ENCODE data around the gene SYT1.

DNA sequence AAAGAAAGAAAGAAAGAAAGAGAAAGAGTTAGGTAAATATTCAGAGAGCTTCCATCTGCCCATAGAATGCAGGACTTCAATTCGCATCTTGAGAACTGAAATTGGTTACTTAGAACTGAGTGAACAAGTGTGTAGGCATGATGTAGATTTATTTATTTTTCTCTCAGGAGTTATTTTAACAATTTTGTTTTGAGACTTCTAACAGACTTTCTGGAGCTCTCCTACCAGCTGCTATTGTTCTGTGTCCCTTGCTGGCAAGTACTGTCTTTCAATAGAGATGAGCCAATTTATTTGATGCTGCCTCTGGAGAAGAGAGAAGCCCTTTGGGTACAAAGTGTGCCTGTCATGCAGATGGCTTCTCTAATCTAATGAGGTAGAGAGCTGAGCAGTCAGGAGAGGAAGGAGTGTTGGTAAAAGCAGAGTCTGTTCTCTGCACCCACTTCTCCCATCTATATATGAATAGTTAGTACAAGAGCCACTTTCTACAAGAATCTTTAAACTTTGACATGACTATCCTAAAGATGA is 67.0 kb downstream of the SYT1 start:
- TF ChIP-seq, protein P1, sequence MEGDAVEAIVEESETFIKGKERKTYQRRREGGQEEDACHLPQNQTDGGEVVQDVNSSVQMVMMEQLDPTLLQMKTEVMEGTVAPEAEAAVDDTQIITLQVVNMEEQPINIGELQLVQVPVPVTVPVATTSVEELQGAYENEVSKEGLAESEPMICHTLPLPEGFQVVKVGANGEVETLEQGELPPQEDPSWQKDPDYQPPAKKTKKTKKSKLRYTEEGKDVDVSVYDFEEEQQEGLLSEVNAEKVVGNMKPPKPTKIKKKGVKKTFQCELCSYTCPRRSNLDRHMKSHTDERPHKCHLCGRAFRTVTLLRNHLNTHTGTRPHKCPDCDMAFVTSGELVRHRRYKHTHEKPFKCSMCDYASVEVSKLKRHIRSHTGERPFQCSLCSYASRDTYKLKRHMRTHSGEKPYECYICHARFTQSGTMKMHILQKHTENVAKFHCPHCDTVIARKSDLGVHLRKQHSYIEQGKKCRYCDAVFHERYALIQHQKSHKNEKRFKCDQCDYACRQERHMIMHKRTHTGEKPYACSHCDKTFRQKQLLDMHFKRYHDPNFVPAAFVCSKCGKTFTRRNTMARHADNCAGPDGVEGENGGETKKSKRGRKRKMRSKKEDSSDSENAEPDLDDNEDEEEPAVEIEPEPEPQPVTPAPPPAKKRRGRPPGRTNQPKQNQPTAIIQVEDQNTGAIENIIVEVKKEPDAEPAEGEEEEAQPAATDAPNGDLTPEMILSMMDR (conservative IDR thresholded peaks at IDR 0.05; ENCODE audit: low read depth, low read length) = no peak
- no peak for TF ChIP-seq RAD21 (IDR thresholded peaks at IDR 0.05; ENCODE audit: low read length)
- TF ChIP-seq, protein P2, sequence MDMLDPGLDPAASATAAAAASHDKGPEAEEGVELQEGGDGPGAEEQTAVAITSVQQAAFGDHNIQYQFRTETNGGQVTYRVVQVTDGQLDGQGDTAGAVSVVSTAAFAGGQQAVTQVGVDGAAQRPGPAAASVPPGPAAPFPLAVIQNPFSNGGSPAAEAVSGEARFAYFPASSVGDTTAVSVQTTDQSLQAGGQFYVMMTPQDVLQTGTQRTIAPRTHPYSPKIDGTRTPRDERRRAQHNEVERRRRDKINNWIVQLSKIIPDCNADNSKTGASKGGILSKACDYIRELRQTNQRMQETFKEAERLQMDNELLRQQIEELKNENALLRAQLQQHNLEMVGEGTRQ (IDR thresholded peaks at IDR 0.05; ENCODE audit: low read depth, low read length) = no peak
- TF ChIP-seq CEBPB (IDR thresholded peaks at IDR 0.05; ENCODE audit: low read depth, low read length) = no peak
- TF ChIP-seq MXI1 (IDR thresholded peaks at IDR 0.05; ENCODE audit: borderline replicate concordance, low read depth, low read length) = no peak
